ENCODE data around the gene RANBP17. TPM values are rescaled to one million over a fixed set of nuclear protein-coding genes. Genes with fewer than 3 reads are reported as not detected.
"Not testable (repeated sequence)": the region's sequence is repeated elsewhere in the genome, so short reads cannot be mapped to it uniquely, and the experiment has no call there.

The RANBP17 gene
- total RNA-seq, 2 experiments from 2014 or later: not detected

- CTCF ChIA-PET: no interaction called here
- intact Hi-C loops (cut with micrococcal nuclease): no loop called here
- no peak overlapping the region for H3K27ac Mint-ChIP-seq
- H3K4me3 Mint-ChIP-seq: no peak overlapping the region
- no peaks in the 10 kb centered on the region for H3K27me3 Mint-ChIP-seq
- no peaks in the 10 kb centered on the region for H3K9me3 Mint-ChIP-seq
- POLR2A ChIA-PET: no interaction called here
- TF ChIP-seq CTCF (IDR thresholded peaks at IDR 0.05): no peak
- no peak for ATAC-seq
- DNase-seq: no peak
- no peaks in the 10 kb centered on the region for H3K4me1 Mint-ChIP-seq (ENCODE audit: low read depth)
- no peaks in the 10 kb centered on the region for H3K36me3 Mint-ChIP-seq (ENCODE audit: low read depth)
Measured at GRCh38 chr5:170941788-170942187, 80.0 kb downstream of the RANBP17 start.

GRCh38 chr5:170945275-170945674, 83.5 kb downstream of the RANBP17 start:
- ChIA-PET CTCF (no interaction called here), POLR2A (no interaction called here)
- no peak for TF ChIP-seq CTCF (IDR thresholded peaks at IDR 0.05)
- Mint-ChIP-seq H3K36me3 (ENCODE audit: low read depth) (no peaks in the 10 kb centered on the region), H3K4me3 (no peak overlapping the region), H3K9me3 (no peaks in the 10 kb centered on the region), H3K27me3 (no peaks in the 10 kb centered on the region), H3K4me1 (ENCODE audit: low read depth) (no peaks in the 10 kb centered on the region), H3K27ac (no peak overlapping the region)
- intact Hi-C loops (cut with micrococcal nuclease): no loop called here
- no peak for ATAC-seq
- DNase-seq: no peak

- intact Hi-C loops (cut with micrococcal nuclease): no loop called here
- Mint-ChIP-seq H3K27me3 (no peaks in the 10 kb centered on the region), H3K9me3 (no peaks in the 10 kb centered on the region), H3K27ac (no peak overlapping the region), H3K4me3 (no peak overlapping the region), H3K4me1 (ENCODE audit: low read depth) (no peaks in the 10 kb centered on the region), H3K36me3 (ENCODE audit: low read depth) (no peaks in the 10 kb centered on the region)
- POLR2A ChIA-PET: no interaction called here
- TF ChIP-seq CTCF (IDR thresholded peaks at IDR 0.05): no peak
- no peak for ATAC-seq
- DNase-seq: no peak
- CTCF ChIA-PET: no interaction called here
Measured at GRCh38 chr5:170960567-170960966, 98.7 kb downstream of the RANBP17 start.

DNA sequence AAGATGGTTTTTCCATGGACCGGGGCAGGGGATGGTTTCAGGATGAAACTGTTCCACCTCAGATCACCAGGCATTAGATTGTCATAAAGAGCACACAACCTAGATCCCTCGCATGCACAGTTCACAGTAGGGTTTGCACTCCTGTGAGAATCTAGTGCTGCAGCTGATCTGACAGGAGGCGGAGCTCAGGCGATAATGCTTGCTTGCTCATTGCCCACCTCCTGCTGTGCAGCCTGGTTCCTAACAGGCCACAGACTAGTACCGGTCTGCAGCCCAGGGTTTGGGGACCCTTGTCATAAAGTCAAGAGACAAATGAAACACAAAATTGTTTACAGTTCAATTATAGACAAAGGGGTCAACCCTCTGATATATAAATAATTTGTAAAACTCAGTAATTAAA, 101.7 kb downstream of the RANBP17 start:
- TF ChIP-seq CTCF (IDR thresholded peaks at IDR 0.05): no peak
- ATAC-seq: no peak
- Mint-ChIP-seq H3K27me3 (no peaks in the 10 kb centered on the region), H3K4me1 (ENCODE audit: low read depth) (no peaks in the 10 kb centered on the region), H3K9me3 (no peaks in the 10 kb centered on the region), H3K27ac (no peak overlapping the region), H3K4me3 (no peak overlapping the region), H3K36me3 (ENCODE audit: low read depth) (no peaks in the 10 kb centered on the region)
- intact Hi-C loops (cut with micrococcal nuclease): no loop called here
- CTCF ChIA-PET: no interaction called here
- no peak for DNase-seq
- POLR2A ChIA-PET: no interaction called here

DNA sequence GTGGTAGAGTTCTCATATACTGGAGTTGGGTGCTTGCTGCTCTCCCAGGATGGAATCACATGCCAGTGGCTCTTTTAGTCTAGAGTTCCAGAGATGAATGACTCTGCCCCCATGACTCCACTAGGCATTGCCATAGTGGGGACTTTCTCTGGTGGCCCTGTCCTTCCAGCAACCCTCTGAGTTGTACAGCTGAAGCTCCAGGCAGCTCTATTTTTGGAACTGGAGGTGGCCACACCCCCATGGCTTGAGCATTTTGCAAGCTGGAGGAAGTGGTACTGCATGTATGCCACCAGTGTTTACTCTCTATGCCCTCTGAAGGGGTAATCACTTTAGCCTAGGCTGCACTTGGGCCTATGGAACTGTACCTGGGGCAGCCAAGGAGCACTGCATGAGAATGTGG, 112.6 kb downstream of the RANBP17 start:
- Mint-ChIP-seq H3K4me3 (no peak overlapping the region), H3K27ac (no peak overlapping the region), H3K9me3 (peaks cover under 1% of the 10 kb centered on the region), H3K4me1 (ENCODE audit: low read depth) (no peaks in the 10 kb centered on the region), H3K27me3 (no peaks in the 10 kb centered on the region), H3K36me3 (ENCODE audit: low read depth) (no peaks in the 10 kb centered on the region)
- CTCF ChIA-PET: no interaction called here
- ATAC-seq (no peak), DNase-seq (no peak)
- POLR2A ChIA-PET: no interaction called here
- intact Hi-C loops (cut with micrococcal nuclease): no loop called here
- TF ChIP-seq CTCF (IDR thresholded peaks at IDR 0.05): no peak

- H3K4me1 Mint-ChIP-seq (ENCODE audit: low read depth); CTCF ChIA-PET; H3K27ac Mint-ChIP-seq; H3K27me3 Mint-ChIP-seq; ATAC-seq; DNase-seq; H3K4me3 Mint-ChIP-seq; H3K36me3 Mint-ChIP-seq (ENCODE audit: low read depth); POLR2A ChIA-PET; intact Hi-C loops (cut with micrococcal nuclease): not testable (repeated sequence)
- peaks cover 22% of the 10 kb centered on the region for H3K9me3 Mint-ChIP-seq
Measured at GRCh38 chr5:170980261-170980660, 118.4 kb downstream of the RANBP17 start.

All from activated CD8-positive, alpha-beta T cell treated with anti-CD3 and anti-CD28 coated beads for 36 hours (primary cell).